ENCODE results near the gene GTPBP2.

GTPBP2 gene

DNA sequence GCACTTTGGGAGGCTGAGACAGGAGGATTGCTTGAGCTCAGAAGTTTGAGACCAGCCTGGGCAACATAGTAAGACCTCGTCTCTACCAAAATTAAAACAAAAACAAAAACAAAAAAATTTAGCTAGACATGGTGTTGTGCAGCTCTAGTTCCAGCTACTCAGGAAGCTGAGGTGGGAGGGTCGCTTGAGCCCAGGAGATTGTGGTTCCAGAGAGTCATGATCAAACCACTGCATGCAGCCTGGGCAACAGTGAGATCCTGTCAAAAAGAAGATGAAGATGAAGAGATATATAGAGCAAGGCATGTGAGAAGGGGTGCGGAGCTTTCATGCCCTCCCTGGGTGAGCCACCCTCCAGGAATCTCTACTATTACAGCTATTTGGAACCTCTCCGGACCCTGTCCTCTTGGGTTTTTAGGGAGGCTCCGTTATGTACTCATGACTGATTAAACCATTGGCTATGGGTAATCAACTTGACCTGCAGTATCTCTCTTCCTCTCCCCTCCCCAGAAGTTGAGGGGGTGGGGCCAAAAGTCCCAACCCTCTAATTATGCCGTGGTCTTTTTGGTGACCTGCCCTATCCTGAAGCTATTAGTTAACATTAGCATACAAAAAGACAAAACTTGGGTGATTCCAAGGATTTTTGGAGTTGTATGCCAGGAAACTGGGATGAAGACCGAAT lies 44.0 kb downstream of the GTPBP2 start:
- peaks cover 81% of the 10 kb centered on the region for H3K36me3 ChIP-seq
- no peak overlapping the region for H3K27ac ChIP-seq
- H4K20me1 ChIP-seq: peaks cover 25% of the 10 kb centered on the region; the same call in 1 of the 2 replicates

GRCh38 chr6:43582911-43583310 lies 46.2 kb downstream of the GTPBP2 start:
- H4K20me1 ChIP-seq: peaks cover 30% of the 10 kb centered on the region; the same call in 1 of the 2 replicates
- H3K9ac ChIP-seq: no peak overlapping the region
- H3K27ac ChIP-seq: no peak overlapping the region
- no peak overlapping the region for H3K4me3 ChIP-seq
- H3K36me3 ChIP-seq: peaks cover 69% of the 10 kb centered on the region
- peaks cover 11% of the 10 kb centered on the region for H3K4me1 ChIP-seq
- H3K27me3 ChIP-seq: no peaks in the 10 kb centered on the region
- no peak overlapping the region for H3K4me2 ChIP-seq
- no peak for TF ChIP-seq Cebpa-rat (IDR thresholded peaks at IDR 0.05)
- peaks cover 8% of the 10 kb centered on the region for H3K9me3 ChIP-seq

More for the DNA sequence above, 44.0 kb downstream of the GTPBP2 start:
- no peak overlapping the region for H3K9ac ChIP-seq
- H3K9me3 ChIP-seq: no peaks in the 10 kb centered on the region
- TF ChIP-seq Cebpa-rat (IDR thresholded peaks at IDR 0.05): no peak
- no peak overlapping the region for H3K4me2 ChIP-seq
- no peaks in the 10 kb centered on the region for H3K27me3 ChIP-seq
- no peak overlapping the region for H3K4me3 ChIP-seq
- no peaks in the 10 kb centered on the region for H3K4me1 ChIP-seq

- peaks cover 24% of the 10 kb centered on the region for H4K20me1 ChIP-seq
- H3K4me3 ChIP-seq: 0 out of 2 replicates have a peak overlapping the region, but pooled peaks have one; percentile 18
- no peak overlapping the region for H3K9ac ChIP-seq
- H3K9me3 ChIP-seq: peaks cover 8% of the 10 kb centered on the region
- peaks cover 32% of the 10 kb centered on the region for H3K36me3 ChIP-seq
- H3K4me1 ChIP-seq: peaks cover 27% of the 10 kb centered on the region
- no peak overlapping the region for H3K27ac ChIP-seq
- peak overlapping the region; percentile 82 for H3K4me2 ChIP-seq
- no peak for TF ChIP-seq Cebpa-rat (IDR thresholded peaks at IDR 0.05)
- H3K27me3 ChIP-seq: no peaks in the 10 kb centered on the region
Observed at GRCh38 chr6:43579171-43579570, 49.9 kb downstream of the GTPBP2 start.

DNA sequence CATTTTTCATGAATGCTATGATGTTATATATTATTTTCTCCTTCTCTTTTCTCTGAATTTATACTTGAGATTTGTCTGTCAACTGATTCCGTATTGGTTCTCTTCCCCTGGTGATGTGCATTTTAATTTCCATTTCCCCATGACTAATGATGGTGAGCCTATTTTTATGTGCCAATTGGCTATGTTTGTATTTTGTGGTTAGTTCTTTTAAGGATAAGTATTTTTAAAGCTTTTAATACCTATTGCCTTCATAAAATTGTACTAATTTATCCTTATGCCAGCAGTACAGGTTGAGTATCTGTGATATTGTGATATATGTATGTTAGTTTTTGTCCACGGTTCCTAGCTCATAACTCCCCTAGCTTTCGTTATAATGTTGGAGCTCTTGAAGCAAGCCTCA lies 50.3 kb downstream of the GTPBP2 start:
- no peak for TF ChIP-seq Cebpa-rat (IDR thresholded peaks at IDR 0.05)
- Histone ChIP-seq H3K4me2 (peak overlapping the region; percentile 82), H3K27ac (no peak overlapping the region), H4K20me1 (peaks cover 28% of the 10 kb centered on the region), H3K4me1 (peaks cover 31% of the 10 kb centered on the region), H3K9me3 (peaks cover 8% of the 10 kb centered on the region), H3K9ac (no peak overlapping the region), H3K36me3 (peaks cover 28% of the 10 kb centered on the region), H3K27me3 (no peaks in the 10 kb centered on the region), H3K4me3 (0 out of 2 replicates have a peak overlapping the region, but pooled peaks have one; percentile 18)

DNA sequence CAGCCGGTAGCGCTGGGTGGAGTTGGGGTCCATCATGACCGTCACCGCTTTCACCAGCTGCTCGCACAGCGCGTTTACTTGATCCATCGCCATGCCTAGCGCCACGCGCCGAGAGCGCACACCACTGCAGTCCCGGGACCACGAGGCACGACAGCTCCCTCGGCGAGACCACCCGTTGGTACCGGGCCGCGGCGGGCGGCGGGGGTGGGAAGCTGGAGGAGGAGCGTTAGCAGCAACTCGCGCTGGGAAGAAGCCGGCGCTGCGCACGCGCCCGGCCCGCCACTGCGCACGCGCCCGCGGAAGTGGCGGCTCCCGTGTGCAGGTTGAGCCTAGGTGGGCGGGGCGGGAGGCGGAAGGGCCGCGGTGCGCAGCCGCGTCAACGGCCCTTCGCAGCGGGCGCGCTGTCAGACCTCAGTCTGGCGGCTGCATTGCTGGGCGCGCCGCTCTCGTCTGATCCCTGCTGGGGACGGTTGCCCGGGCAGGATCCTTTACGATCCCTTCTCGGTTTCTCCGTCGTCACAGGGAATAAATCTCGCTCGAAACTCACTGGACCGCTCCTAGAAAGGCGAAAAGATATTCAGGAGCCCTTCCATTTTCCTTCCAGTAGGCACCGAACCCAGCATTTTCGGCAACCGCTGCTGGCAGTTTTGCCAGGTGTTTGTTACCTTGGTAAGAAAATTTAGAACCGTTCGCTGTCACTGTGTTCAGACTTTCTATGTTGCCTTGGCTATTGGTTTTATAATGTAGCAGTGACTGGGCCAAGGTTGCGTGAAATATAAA lies 53.1 kb downstream of the GTPBP2 start, which contains the start of the genes POLH and XPO5:
Gene POLH, plus strand, starts transcription at position 414 of the 780 bp plus-strand sequence. CDS start 6,135 bp downstream, outside the sequence.
Gene XPO5, minus strand, starts transcription at position 267 of the 780 bp plus-strand sequence. Its CDS starts 174 bp downstream, at position 93.
- TF ChIP-seq Cebpa-rat (IDR thresholded peaks at IDR 0.05): no peak
- Histone ChIP-seq H3K27ac (peak within 1 kb of the TSS; percentile 82), H3K27me3 (no peaks in the 10 kb centered on the region), H4K20me1 (peaks cover 46% of the 10 kb centered on the region), H3K36me3 (peaks cover 34% of the 10 kb centered on the region), H3K4me1 (peaks cover 31% of the 10 kb centered on the region), H3K4me3 (peak within 1 kb of the TSS; percentile 88), H3K4me2 (peak within 1 kb of the TSS; percentile 95), H3K9ac (peak within 1 kb of the TSS; percentile 82), H3K9me3 (peaks cover 8% of the 10 kb centered on the region)

- TF ChIP-seq Cebpa-rat (IDR thresholded peaks at IDR 0.05): no peak
- peak overlapping the region; percentile 82 for H3K9ac ChIP-seq
- peak overlapping the region; percentile 95 for H3K4me2 ChIP-seq
- peaks cover 31% of the 10 kb centered on the region for H3K4me1 ChIP-seq
- H4K20me1 ChIP-seq: peaks cover 48% of the 10 kb centered on the region
- H3K27ac ChIP-seq: peak overlapping the region; percentile 82
- peaks cover 8% of the 10 kb centered on the region for H3K9me3 ChIP-seq
- H3K27me3 ChIP-seq: no peaks in the 10 kb centered on the region
- peaks cover 41% of the 10 kb centered on the region for H3K36me3 ChIP-seq
- H3K4me3 ChIP-seq: peak overlapping the region; percentile 88
Observed at GRCh38 chr6:43575105-43575771, 53.8 kb downstream of the GTPBP2 start.

GRCh38 chr6:43572015-43572414 lies 57.0 kb downstream of the GTPBP2 start:
- Histone ChIP-seq H3K9ac (no peak overlapping the region), H4K20me1 (peaks cover 48% of the 10 kb centered on the region)
- TF ChIP-seq Cebpa-rat (IDR thresholded peaks at IDR 0.05): no peak

DNA sequence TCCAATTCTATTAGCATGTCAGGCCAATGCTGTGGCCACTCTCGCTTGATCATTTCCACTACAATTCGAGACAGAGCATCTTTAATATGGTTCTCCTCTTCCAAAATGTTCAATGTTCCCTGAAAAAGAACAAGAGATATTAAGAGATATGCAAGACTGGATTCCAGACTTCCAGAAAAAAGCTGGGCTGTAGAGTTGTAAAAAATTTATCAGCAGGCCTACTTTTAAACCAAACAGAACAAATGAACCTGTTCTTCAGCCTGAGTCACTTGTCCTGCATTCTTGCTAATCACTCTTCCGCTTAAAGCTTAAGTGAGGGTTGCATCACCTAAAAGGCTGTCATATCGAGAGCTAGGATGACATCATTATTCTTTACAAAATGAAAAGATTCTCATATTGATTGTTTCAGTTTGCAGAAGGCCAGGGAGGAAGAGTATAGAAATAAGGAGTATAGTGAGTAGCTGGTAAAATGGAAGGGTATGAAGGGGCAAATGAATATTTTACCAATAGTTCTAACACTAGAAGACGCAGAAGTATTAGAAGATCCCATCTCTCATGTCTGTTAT lies 58.1 kb downstream of the GTPBP2 start:
- no peaks in the 10 kb centered on the region for H3K27me3 ChIP-seq

More at GRCh38 chr6:43572015-43572414, 57.0 kb downstream of the GTPBP2 start:
- Histone ChIP-seq H3K36me3 (peaks cover 65% of the 10 kb centered on the region), H3K9me3 (no peaks in the 10 kb centered on the region), H3K27ac (no peak overlapping the region), H3K4me2 (no peak overlapping the region), H3K4me3 (no peak overlapping the region), H3K27me3 (no peaks in the 10 kb centered on the region), H3K4me1 (peaks cover 13% of the 10 kb centered on the region)

More for the DNA sequence above, 58.1 kb downstream of the GTPBP2 start:
- Histone ChIP-seq H3K9ac (no peak overlapping the region), H3K4me1 (peaks cover 13% of the 10 kb centered on the region), H3K9me3 (no peaks in the 10 kb centered on the region), H3K27ac (no peak overlapping the region), H3K4me3 (no peak overlapping the region), H4K20me1 (peaks cover 48% of the 10 kb centered on the region), H3K4me2 (no peak overlapping the region), H3K36me3 (peaks cover 75% of the 10 kb centered on the region)
- no peak for TF ChIP-seq Cebpa-rat (IDR thresholded peaks at IDR 0.05)
